K562 (cell line): ENCODE results near the gene ARSD. TPM values are rescaled to one million over a fixed set of nuclear protein-coding genes. Genes with fewer than 3 reads are reported as not detected.

Experiments used
- BHLHE40 ChIP-seq: IDR thresholded peaks from 2 replicates; pipeline ENCODE4 v1.6.1; 2011; ENCODE audit warnings: low read length, improper control_type of control experiment
- CBX2 ChIP-seq: fragments of 200-600 bp; sonication (generic); IDR thresholded peaks from one replicate; pipeline ENCODE4 v1.6.1; 2012; ENCODE audit warnings: mild to moderate bottlenecking, low read length, inconsistent platforms; ENCODE audit not compliant: insufficient read depth, poor library complexity, severe bottlenecking
- CHD1 ChIP-seq: fragments of 200-600 bp; sonication (generic); IDR thresholded peaks from one replicate; pipeline ENCODE4 v1.6.1; 2012; ENCODE audit warnings: mild to moderate bottlenecking, moderate library complexity, low read length, inconsistent platforms
- CXXC5 ChIP-seq: fragments of 250-450 bp; sonication (Bioruptor Pico); IDR thresholded peaks from 2 replicates; pipeline ENCODE4 v1.8.0; 2022; ENCODE audit warnings: inconsistent platforms, mild to moderate bottlenecking, moderate library complexity
- DMBX1 ChIP-seq: fragments of 250-450 bp; sonication (Bioruptor Pico); IDR thresholded peaks from 2 replicates; pipeline ENCODE4 v1.8.0; 2022; ENCODE audit warnings: inconsistent platforms, mild to moderate bottlenecking, moderate library complexity, borderline replicate concordance
- GATAD2B ChIP-seq: fragments of 450-650 bp; IDR thresholded peaks from 2 replicates; pipeline ENCODE4 v1.6.1; 2017; ENCODE audit warnings: mild to moderate bottlenecking, borderline replicate concordance
- ILF3 ChIP-seq: fragments of 450-650 bp; IDR thresholded peaks from 2 replicates; pipeline ENCODE4 v1.6.1; 2018; ENCODE audit warnings: antibody characterized with exemption, mild to moderate bottlenecking, moderate library complexity, borderline replicate concordance
- NFIC ChIP-seq: fragments of 450-650 bp; IDR thresholded peaks from 2 replicates; pipeline ENCODE4 v1.6.1; 2017; ENCODE audit warnings: mild to moderate bottlenecking, inconsistent platforms
- PCBP2 ChIP-seq: fragments of 200-400 bp; formaldehyde crosslinking; IDR thresholded peaks from 2 replicates; pipeline ENCODE4 v1.6.1; 2018; ENCODE audit warnings: low read length, low read depth, mild to moderate bottlenecking, moderate library complexity; ENCODE audit not compliant: poor library complexity, severe bottlenecking
- RAD21 ChIP-seq, 2 experiments: fragments of 250-450 bp in 1 of 2; fragments of 450-650 bp in 1 of 2; sonication (Bioruptor Pico) in 1 of 2; formaldehyde crosslinking in 1 of 2; IDR thresholded peaks in 1 of 2; conservative IDR thresholded peaks in 1 of 2; 2 replicates each; pipeline versions ENCODE4 v1.4.0 to v1.8.0; 2020 to 2022; ENCODE audit warnings: mild to moderate bottlenecking in 2 of 2, moderate library complexity in 1 of 2
- TBP ChIP-seq: optimal IDR thresholded peaks from 2 replicates; pipeline ENCODE3; 2011; ENCODE audit warnings: low read depth, low read length, improper control_type of control experiment
- TCF7 ChIP-seq: sonication (generic); IDR thresholded peaks from 2 replicates; pipeline ENCODE4 v1.6.1; 2016; ENCODE audit warnings: antibody characterized with exemption, borderline replicate concordance
- TEAD4 ChIP-seq, 2 experiments: sonication (generic) in 1 of 2; formaldehyde crosslinking in 1 of 2; IDR thresholded peaks; 2 replicates each; pipeline versions ENCODE4 v1.6.1 to v1.8.0; 2012 to 2022; ENCODE audit warnings: borderline replicate concordance in 1 of 2, inconsistent platforms in 1 of 2, low read length in 1 of 2, mild to moderate bottlenecking in 1 of 2, missing genetic modification reagents in 1 of 2
- THRA ChIP-seq: fragments of 450-650 bp; IDR thresholded peaks from 2 replicates; pipeline ENCODE4 v1.6.1; 2017; ENCODE audit warnings: mild to moderate bottlenecking, moderate library complexity
- USF2 ChIP-seq: sonication (generic); formaldehyde crosslinking; IDR thresholded peaks from 2 replicates; pipeline ENCODE4 v1.5.0; 2020; ENCODE audit warnings: missing genetic modification reagents
- ZNF282 ChIP-seq: sonication (generic); formaldehyde crosslinking; IDR thresholded peaks from 2 replicates; pipeline ENCODE4 v1.8.1; 2023; ENCODE audit warnings: missing genetic modification reagents
- ZNF589 ChIP-seq: fragments of 200-800 bp; sonication (Bioruptor generic); IDR thresholded peaks from 2 replicates; pipeline ENCODE4 v1.6.1; 2016; ENCODE audit warnings: low read depth, missing genetic modification characterization, missing compliant biosample characterization
- polyA plus RNA-seq, 8 experiments: library from polyadenylated mRNA; depleted of rRNA in 4 of 8; stranded (reverse) in 5 of 8; unstranded in 3 of 8; fragments of >200 nt; fragmentation: Nextera tagmentation in 2 of 8; fragmentation: Illumina TruSeq in 1 of 8; extraction: Ambion mirVana in 2 of 8; extraction: Trizol in 1 of 8; gene quantifications; 2 replicates each; pipeline versions ENCODE4 v1.2.1 to v1.2.3, GENCODE V29; 2011 to 2014; ENCODE audit warnings: inconsistent platforms in 1 of 8, missing spikeins in 1 of 8
- total RNA-seq, 7 experiments: library from RNA; depleted of rRNA in 6 of 7; stranded (reverse); fragments of >200 nt in 6 of 7; fragmentation: Illumina TruSeq in 2 of 7; extraction: Trizol in 2 of 7; gene quantifications; 2 replicates each; pipeline versions ENCODE4 v1.2.1 to v1.2.3, GENCODE V29; 2011 to 2021; ENCODE audit warnings: low replicate concordance in 1 of 7
- TF ChIP-seq, protein P1 (sequence below), 2 experiments: fragments of 450-650 bp; IDR thresholded peaks; 2 replicates each; pipeline ENCODE4 v1.6.1; 2018; ENCODE audit warnings: mild to moderate bottlenecking in 2 of 2, low read depth in 1 of 2; ENCODE audit not compliant: partially characterized antibody in 2 of 2
- TF ChIP-seq, protein P2 (sequence below): fragments of 250-450 bp; sonication (Bioruptor Pico); IDR thresholded peaks from 2 replicates; pipeline ENCODE4 v1.8.0; 2021; ENCODE audit warnings: borderline replicate concordance, mild to moderate bottlenecking, moderate library complexity; ENCODE audit not compliant: poor library complexity, severe bottlenecking

The ARSD gene
- total and polyA plus RNA-seq, 9 of the 15 experiments (the other 6 are each of a cell fraction or from before 2014, with no cell fraction given), result 0.05 to 0.23 (median 0.09) TPM; not detected in 1

- TF ChIP-seq, protein P1, sequence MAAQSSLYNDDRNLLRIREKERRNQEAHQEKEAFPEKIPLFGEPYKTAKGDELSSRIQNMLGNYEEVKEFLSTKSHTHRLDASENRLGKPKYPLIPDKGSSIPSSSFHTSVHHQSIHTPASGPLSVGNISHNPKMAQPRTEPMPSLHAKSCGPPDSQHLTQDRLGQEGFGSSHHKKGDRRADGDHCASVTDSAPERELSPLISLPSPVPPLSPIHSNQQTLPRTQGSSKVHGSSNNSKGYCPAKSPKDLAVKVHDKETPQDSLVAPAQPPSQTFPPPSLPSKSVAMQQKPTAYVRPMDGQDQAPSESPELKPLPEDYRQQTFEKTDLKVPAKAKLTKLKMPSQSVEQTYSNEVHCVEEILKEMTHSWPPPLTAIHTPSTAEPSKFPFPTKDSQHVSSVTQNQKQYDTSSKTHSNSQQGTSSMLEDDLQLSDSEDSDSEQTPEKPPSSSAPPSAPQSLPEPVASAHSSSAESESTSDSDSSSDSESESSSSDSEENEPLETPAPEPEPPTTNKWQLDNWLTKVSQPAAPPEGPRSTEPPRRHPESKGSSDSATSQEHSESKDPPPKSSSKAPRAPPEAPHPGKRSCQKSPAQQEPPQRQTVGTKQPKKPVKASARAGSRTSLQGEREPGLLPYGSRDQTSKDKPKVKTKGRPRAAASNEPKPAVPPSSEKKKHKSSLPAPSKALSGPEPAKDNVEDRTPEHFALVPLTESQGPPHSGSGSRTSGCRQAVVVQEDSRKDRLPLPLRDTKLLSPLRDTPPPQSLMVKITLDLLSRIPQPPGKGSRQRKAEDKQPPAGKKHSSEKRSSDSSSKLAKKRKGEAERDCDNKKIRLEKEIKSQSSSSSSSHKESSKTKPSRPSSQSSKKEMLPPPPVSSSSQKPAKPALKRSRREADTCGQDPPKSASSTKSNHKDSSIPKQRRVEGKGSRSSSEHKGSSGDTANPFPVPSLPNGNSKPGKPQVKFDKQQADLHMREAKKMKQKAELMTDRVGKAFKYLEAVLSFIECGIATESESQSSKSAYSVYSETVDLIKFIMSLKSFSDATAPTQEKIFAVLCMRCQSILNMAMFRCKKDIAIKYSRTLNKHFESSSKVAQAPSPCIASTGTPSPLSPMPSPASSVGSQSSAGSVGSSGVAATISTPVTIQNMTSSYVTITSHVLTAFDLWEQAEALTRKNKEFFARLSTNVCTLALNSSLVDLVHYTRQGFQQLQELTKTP (IDR thresholded peaks at IDR 0.05; ENCODE audit: low read depth in 1 of 2, partially characterized antibody in 2 of 2), result no peak
- no peak for TF ChIP-seq DMBX1 (CRISPR knock-in tag)
- TF ChIP-seq BHLHE40, result no peak; the same call in 1 of the 2 replicates
- TF ChIP-seq, protein P2, sequence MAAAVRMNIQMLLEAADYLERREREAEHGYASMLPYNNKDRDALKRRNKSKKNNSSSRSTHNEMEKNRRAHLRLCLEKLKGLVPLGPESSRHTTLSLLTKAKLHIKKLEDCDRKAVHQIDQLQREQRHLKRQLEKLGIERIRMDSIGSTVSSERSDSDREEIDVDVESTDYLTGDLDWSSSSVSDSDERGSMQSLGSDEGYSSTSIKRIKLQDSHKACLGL (CRISPR knock-in tag), result no peak
- TF ChIP-seq ZNF282 (CRISPR knock-in tag), result no peak
- TF ChIP-seq THRA, result no peak
- no peak for TF ChIP-seq USF2
- TF ChIP-seq RAD21 (CRISPR knock-in tag; conservative IDR thresholded peaks at IDR 0.05 in 1 of 2, IDR thresholded peaks at IDR 0.05 in 1 of 2), result 0 out of 4 replicates have a peak, but pooled peaks of 1 of the 2 experiments have one; percentile 4
- TF ChIP-seq TBP, result no peak
- TF ChIP-seq NFIC, result peak; percentile 6; the same call in 1 of the 2 replicates
- no peak for TF ChIP-seq PCBP2
- TF ChIP-seq GATAD2B, result 0 out of 2 replicates have a peak, but pooled peaks have one; percentile 25
- no peak for TF ChIP-seq TCF7
- TF ChIP-seq ILF3, result no peak
- peak; percentile 55; the same call in 1 of the 2 replicates for TF ChIP-seq TEAD4 (IDR thresholded peaks at IDR 0.05; ENCODE audit: low read length)
- no peak for TF ChIP-seq TEAD4 (CRISPR knock-in tag; IDR thresholded peaks at IDR 0.05; ENCODE audit: borderline replicate concordance)
- TF ChIP-seq ZNF589 (CRISPR knock-in tag), result no peak
- no peak for TF ChIP-seq CBX2
- TF ChIP-seq CHD1, result no peak
- TF ChIP-seq CXXC5 (CRISPR knock-in tag), result peak; percentile 9; the same call in 1 of the 2 replicates
Measured at GRCh38 chrX:2874222-2875135, 54.7 kb downstream of the ARSD start (continued).
